ENCODE data around the gene HSD11B1.

DNA sequence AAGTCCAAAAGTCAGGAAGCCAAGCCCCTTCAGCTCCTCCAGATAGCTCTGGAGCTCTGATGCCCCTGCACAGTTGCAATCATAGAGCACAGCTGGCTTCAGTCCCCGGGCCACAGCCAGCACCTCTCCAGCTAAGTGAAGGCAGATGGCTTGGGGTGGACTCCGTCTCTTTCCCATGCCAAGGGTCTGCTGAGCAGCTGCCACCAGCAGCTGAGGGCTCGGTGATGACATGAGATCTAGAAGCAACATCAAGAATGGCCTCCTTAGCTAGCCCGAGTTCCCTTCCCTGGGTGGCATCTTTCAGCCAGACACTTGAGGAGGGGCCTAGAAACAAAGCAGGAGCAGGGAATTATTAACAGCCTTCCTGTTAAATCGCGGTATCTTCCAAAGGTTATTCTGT, 78.7 kb downstream of the HSD11B1 start:
- TF ChIP-seq, protein P1, sequence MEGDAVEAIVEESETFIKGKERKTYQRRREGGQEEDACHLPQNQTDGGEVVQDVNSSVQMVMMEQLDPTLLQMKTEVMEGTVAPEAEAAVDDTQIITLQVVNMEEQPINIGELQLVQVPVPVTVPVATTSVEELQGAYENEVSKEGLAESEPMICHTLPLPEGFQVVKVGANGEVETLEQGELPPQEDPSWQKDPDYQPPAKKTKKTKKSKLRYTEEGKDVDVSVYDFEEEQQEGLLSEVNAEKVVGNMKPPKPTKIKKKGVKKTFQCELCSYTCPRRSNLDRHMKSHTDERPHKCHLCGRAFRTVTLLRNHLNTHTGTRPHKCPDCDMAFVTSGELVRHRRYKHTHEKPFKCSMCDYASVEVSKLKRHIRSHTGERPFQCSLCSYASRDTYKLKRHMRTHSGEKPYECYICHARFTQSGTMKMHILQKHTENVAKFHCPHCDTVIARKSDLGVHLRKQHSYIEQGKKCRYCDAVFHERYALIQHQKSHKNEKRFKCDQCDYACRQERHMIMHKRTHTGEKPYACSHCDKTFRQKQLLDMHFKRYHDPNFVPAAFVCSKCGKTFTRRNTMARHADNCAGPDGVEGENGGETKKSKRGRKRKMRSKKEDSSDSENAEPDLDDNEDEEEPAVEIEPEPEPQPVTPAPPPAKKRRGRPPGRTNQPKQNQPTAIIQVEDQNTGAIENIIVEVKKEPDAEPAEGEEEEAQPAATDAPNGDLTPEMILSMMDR (conservative IDR thresholded peaks at IDR 0.05; ENCODE audit: low read length) = no peak
- no peak for TF ChIP-seq EZH2phosphoT487 (IDR thresholded peaks at IDR 0.05; ENCODE audit: borderline replicate concordance)

Data from Loucy (cell line).